Kidney (tissue), 14 donors: ENCODE results near the gene CAMTA1. TPM values are rescaled to one million over a fixed set of nuclear protein-coding genes. Genes with fewer than 3 reads are reported as not detected.

ENCODE experiments used
- DNase-seq, 5 donors: peaks; one replicate each; pipeline ENCODE4 v3.0.0-alpha.2; 2013 to 2020
- FAIRE-seq: peaks from 2 replicates; lab custom pipeline; 2012; peaks lifted over from hg19 to GRCh38; lab: Jason Lieb, UNC
- H3K27ac ChIP-seq, 2 donors: one replicate each; pipeline ENCODE4 v1.7.0; 2013; ENCODE audit warnings: low read depth in 2 of 2, low read length in 2 of 2, inconsistent platforms in 1 of 2
- H3K27me3 ChIP-seq: one replicate; pipeline ENCODE4 v1.7.1; 2013; ENCODE audit warnings: low read length, inconsistent platforms; ENCODE audit not compliant: control insufficient read depth, insufficient read depth
- H3K36me3 ChIP-seq, 3 donors: one replicate each; pipeline versions ENCODE4 v1.7.0 to v1.7.1; 2013; ENCODE audit warnings: low read length in 3 of 3, control low read depth in 1 of 3, inconsistent platforms in 1 of 3; ENCODE audit not compliant: insufficient read depth in 3 of 3, control insufficient read depth in 2 of 3
- H3K4me1 ChIP-seq, 3 donors: one replicate each; pipeline versions ENCODE4 v1.7.0 to v1.7.1; 2013; ENCODE audit warnings: low read length in 3 of 3, inconsistent platforms in 1 of 3, low read depth in 1 of 3; ENCODE audit not compliant: control insufficient read depth in 2 of 3, insufficient read depth in 2 of 3
- H3K4me3 ChIP-seq, 3 donors: one replicate each; pipeline versions ENCODE4 v1.7.0 to v1.8.1; 2013; ENCODE audit warnings: low read length in 3 of 3, control low read depth in 1 of 3, inconsistent platforms in 1 of 3
- H3K9ac ChIP-seq, 3 donors: one replicate each; pipeline versions ENCODE4 v1.7.0 to v1.7.1; 2013; ENCODE audit warnings: low read length in 3 of 3, control low read depth in 1 of 3, inconsistent platforms in 1 of 3
- H3K9me3 ChIP-seq, 3 donors: one replicate each; pipeline versions ENCODE4 v1.7.0 to v1.7.1; 2013; ENCODE audit warnings: low read length in 3 of 3, control low read depth in 1 of 3, inconsistent platforms in 1 of 3; ENCODE audit not compliant: control insufficient read depth in 2 of 3, insufficient read depth in 1 of 3
- CTCF ChIP-seq: IDR thresholded peaks from 3 replicates; pipeline ENCODE4 v1.5.1; 2012; ENCODE audit warnings: mild to moderate bottlenecking, moderate library complexity, borderline replicate concordance; ENCODE audit not compliant: insufficient read depth; ENCODE audit errors: extremely low read depth
- intact Hi-C: fragments of 100-400 bp; cut with DNase I; formaldehyde crosslinking; loops from one replicate; pipeline ENCODE4 v1.11.1; 2022
- polyA plus RNA-seq: library from polyadenylated mRNA; stranded (reverse); fragments of 350-450 nt; fragmentation: Illumina TruSeq; extraction: RNeasy Lipid Tissue Mini Kit (QIAGEN cat#74804); gene quantifications from one replicate; pipeline ENCODE4 v1.2.3, GENCODE V29; 2014; ENCODE audit warnings: low read depth, low replicate concordance; ENCODE audit not compliant: insufficient read depth
- total RNA-seq: library from RNA; stranded (reverse); fragmentation: NEBNext Ultra II Directional; extraction: Animal tissue kit (Norgen Biotek cat#: 25700); gene quantifications from one replicate; pipeline ENCODE4 v1.2.1, GENCODE V29; 2021
- donor health status: control.
- donor health status: control.
- donor health status: control.
- donor health status: control.
- donor health status: control.
- donor health status: DM: yes; HTN: yes; CAD: no.
- donor health status: Normal renal cell carcinoma (clear cell type).

Gene CAMTA1
- total and polyA plus RNA-seq, 2 donors from 2014 or later, result 79.0 to 170 TPM

- DNase-seq, result no peak
- H3K9me3 ChIP-seq, result peaks cover 0 to 9% (median 2%) of the 10 kb centered on the region in 3 donors
- no peak for TF ChIP-seq CTCF
- H3K9ac ChIP-seq, result no peak overlapping the region
- no peak for FAIRE-seq
- H3K27me3 ChIP-seq, result no peaks in the 10 kb centered on the region
- no peaks in the 10 kb centered on the region for H3K4me1 ChIP-seq
- no peak overlapping the region for H3K27ac ChIP-seq
- H3K4me3 ChIP-seq, result no peak overlapping the region
- no peaks in the 10 kb centered on the region for H3K36me3 ChIP-seq
- intact Hi-C loops, result no loop called here
These were observed 393.5 kb downstream of the CAMTA1 start for GRCh38 chr1:7178741-7179140.

GRCh38 chr1:7185721-7186120, 400.5 kb downstream of the CAMTA1 start:
- H3K9ac ChIP-seq, result no peak overlapping the region
- TF ChIP-seq CTCF, result no peak
- intact Hi-C loops, result no loop called here
- H3K27ac ChIP-seq, result no peak overlapping the region
- FAIRE-seq (no peak), DNase-seq (no peak)
- H3K36me3 ChIP-seq, result no peaks in the 10 kb centered on the region
- H3K4me1 ChIP-seq, result no peaks in the 10 kb centered on the region
- no peaks in the 10 kb centered on the region for H3K27me3 ChIP-seq
- no peak overlapping the region for H3K4me3 ChIP-seq
- H3K9me3 ChIP-seq, result peaks cover 0 to 7% (median 2%) of the 10 kb centered on the region in 3 donors

- Histone ChIP-seq H3K36me3 (no peaks in the 10 kb centered on the region), H3K4me3 (no peak overlapping the region), H3K27ac (no peak overlapping the region), H3K9ac (no peak overlapping the region), H3K4me1 (no peaks in the 10 kb centered on the region), H3K27me3 (no peaks in the 10 kb centered on the region), H3K9me3 (no peaks in the 10 kb centered on the region)
- no peak for FAIRE-seq
- TF ChIP-seq CTCF, result no peak
- no peak for DNase-seq
- intact Hi-C loops, result no loop called here
These were observed 401.3 kb downstream of the CAMTA1 start for GRCh38 chr1:7186382-7187111.
